Fibroblast of villous mesenchyme (primary cell): ENCODE results near the gene ANTKMT. TPM values are rescaled to one million over a fixed set of nuclear protein-coding genes. Genes with fewer than 3 reads are reported as not detected.

Experiments
- DNase-seq: peaks from one replicate; pipeline ENCODE4 v3.0.0-alpha.2; 2010; ENCODE audit warnings: low read depth
- H3K4me3 ChIP-seq: 2 replicates; pipeline ENCODE4 v1.5.1; 2011; ENCODE audit warnings: low read depth, mild to moderate bottlenecking, low read length
- total RNA-seq: library from RNA; depleted of rRNA; stranded (reverse); fragments of >200 nt; gene quantifications from 2 replicates; pipeline ENCODE4 v1.2.3, GENCODE V29; 2012
- TF ChIP-seq, protein P1 (sequence below): IDR thresholded peaks from 2 replicates; pipeline ENCODE4 v1.5.1; 2012; ENCODE audit warnings: low read depth, mild to moderate bottlenecking, low read length; ENCODE audit not compliant: insufficient read depth

ANTKMT gene
- total RNA-seq, 1 donor: 19.4 TPM

DNA sequence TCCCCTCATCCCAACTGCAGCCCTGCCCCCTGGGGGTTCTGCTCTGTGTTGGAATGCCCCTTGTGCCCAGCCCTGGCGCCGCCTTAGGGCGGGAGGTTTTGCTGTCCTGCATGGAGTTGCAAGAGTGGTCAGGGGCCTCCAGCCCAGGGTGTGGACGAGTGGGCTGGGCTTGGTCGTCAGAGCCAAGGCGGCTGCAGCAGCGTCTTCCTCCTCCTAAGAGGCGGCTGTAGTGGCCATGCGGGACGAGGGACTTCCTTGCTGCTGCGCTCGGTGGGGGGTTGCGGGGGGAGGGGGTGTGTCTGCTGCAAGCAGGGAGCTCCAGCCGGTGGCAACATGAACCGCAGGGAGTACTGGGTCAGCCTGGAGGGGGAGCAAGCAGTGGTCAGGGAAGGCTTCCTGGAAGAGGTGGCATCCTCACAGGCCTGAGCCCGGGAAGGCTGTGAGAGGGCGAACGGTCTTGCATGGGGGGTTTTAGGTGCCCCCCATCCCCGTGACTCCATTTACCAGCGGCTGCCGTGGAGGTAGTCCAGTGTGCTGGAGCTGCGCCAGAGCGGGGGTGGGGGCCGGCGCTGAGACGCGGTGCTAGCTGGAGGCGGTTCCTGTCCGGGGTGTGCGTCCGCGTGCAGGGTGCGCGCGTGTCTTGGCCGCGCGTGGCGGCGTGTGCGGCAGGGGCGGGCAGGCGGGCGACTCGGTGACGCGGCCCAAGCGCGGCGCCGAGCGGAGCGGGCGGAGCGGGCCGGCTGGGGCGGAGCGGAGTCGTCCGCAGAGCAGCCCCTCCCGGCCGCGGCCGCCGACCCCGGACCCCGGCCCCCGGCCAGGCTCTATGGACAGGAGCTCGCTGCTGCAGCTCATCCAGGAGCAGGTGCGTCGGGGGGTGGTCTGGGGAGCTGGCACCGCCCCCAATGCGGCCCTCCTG, 45.7 kb upstream of the ANTKMT start, which contains the start of gene RHBDL1:
RHBDL1 (plus strand) TSS at position 704 of the 916 bp plus-strand sequence; CDS start at position 824, 120 bp downstream.
- TF ChIP-seq, protein P1, sequence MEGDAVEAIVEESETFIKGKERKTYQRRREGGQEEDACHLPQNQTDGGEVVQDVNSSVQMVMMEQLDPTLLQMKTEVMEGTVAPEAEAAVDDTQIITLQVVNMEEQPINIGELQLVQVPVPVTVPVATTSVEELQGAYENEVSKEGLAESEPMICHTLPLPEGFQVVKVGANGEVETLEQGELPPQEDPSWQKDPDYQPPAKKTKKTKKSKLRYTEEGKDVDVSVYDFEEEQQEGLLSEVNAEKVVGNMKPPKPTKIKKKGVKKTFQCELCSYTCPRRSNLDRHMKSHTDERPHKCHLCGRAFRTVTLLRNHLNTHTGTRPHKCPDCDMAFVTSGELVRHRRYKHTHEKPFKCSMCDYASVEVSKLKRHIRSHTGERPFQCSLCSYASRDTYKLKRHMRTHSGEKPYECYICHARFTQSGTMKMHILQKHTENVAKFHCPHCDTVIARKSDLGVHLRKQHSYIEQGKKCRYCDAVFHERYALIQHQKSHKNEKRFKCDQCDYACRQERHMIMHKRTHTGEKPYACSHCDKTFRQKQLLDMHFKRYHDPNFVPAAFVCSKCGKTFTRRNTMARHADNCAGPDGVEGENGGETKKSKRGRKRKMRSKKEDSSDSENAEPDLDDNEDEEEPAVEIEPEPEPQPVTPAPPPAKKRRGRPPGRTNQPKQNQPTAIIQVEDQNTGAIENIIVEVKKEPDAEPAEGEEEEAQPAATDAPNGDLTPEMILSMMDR: no peak
- peak; percentile 42 for DNase-seq
- peak within 1 kb of the TSS; percentile 52 for H3K4me3 ChIP-seq

DNA sequence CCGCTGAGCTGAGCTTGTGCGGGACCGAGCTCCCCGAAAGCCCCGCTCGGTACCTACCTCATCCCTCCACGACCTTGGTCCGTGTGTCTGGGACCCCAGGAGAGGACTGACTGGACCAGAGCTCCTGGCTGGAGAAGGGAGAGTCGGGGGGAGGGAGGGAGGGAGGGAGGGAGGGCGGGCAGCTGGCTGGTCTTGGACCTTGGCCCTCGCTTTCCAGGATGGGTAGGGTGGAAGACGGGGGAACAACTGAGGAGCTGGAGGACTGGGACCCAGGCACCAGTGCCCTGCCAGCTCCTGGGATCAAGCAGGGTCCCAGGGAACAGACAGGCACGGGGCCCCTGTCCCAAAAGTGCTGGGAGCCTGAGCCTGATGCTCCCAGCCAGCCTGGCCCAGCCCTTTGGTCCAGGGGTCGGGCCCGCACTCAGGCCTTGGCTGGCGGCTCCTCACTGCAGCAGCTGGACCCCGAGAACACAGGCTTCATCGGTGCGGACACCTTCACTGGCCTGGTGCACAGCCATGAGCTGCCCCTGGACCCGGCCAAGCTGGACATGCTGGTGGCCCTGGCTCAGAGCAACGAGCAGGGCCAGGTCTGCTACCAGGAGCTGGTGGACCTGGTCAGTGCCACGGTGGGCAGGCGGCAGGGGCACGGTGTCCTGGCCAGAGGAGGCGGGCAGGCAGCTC, 44.9 kb upstream of the ANTKMT start:
- DNase-seq: no peak
- H3K4me3 ChIP-seq: peak overlapping the region; percentile 52
- TF ChIP-seq, protein P1: no peak

DNA sequence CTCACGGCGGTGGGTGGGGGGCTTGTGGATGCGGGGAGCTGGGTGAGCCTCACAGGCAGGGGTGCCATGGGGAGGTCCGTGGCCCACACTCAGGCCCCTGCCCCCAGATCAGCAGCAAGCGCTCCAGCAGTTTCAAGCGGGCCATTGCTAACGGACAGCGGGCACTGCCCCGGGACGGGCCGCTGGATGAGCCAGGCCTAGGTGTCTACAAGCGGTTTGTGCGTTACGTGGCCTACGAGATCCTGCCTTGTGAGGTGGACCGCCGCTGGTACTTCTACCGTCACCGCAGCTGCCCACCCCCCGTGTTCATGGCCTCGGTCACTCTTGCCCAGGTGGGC, 44.4 kb upstream of the ANTKMT start:
- no peak for DNase-seq
- TF ChIP-seq, protein P1: no peak
- no peak overlapping the region for H3K4me3 ChIP-seq

DNA sequence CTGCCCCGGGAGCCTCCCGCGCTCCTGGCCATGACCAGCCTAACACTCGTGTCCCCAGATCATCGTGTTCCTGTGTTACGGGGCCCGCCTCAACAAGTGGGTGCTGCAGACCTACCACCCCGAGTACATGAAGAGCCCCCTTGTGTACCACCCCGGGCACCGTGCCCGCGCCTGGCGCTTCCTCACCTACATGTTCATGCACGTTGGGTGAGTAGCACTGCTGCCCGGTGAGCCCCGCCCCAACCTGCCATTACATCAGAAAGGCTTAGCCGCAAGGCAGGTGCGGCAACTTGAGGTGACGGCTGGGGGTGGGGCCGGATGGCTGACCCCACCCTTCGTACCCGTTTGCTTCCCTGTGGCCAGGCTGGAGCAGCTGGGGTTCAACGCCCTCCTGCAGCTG, 44.0 kb upstream of the ANTKMT start:
- DNase-seq: no peak
- TF ChIP-seq, protein P1: no peak

DNA sequence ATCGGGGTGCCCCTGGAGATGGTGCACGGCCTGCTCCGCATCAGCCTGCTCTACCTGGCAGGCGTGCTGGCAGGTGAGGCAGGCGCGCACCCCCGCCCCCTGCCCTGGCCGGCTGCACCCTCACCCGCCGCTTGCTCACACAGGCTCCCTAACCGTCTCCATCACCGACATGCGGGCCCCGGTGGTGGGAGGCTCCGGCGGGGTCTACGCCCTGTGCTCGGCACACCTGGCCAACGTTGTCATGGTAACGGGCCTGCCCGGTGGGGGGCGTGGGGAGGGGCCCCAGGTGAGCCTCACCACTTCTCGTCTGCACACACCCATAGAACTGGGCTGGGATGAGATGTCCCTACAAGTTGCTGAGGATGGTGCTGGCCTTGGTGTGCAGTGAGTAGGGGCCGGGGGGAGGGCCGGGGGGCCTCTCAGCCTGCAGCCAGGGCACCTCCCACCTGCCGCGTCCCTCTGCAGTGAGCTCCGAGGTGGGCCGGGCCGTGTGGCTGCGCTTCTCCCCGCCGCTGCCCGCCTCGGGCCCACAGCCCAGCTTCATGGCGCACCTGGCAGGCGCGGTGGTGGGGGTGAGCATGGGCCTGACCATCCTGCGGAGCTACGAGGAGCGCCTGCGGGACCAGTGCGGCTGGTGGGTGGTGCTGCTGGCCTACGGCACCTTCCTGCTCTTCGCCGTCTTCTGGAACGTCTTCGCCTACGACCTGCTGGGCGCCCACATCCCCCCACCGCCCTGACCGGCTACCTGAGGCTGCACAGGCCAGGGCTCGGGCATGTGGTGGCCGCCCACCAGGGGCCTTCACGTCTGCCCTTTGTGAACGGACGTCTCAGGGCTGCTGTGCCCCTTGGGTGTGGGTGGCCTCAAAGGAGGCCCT, 43.4 kb upstream of the ANTKMT start:
- TF ChIP-seq, protein P1: no peak

More for the DNA sequence above, 44.0 kb upstream of the ANTKMT start:
- H3K4me3 ChIP-seq: no peak overlapping the region

DNA sequence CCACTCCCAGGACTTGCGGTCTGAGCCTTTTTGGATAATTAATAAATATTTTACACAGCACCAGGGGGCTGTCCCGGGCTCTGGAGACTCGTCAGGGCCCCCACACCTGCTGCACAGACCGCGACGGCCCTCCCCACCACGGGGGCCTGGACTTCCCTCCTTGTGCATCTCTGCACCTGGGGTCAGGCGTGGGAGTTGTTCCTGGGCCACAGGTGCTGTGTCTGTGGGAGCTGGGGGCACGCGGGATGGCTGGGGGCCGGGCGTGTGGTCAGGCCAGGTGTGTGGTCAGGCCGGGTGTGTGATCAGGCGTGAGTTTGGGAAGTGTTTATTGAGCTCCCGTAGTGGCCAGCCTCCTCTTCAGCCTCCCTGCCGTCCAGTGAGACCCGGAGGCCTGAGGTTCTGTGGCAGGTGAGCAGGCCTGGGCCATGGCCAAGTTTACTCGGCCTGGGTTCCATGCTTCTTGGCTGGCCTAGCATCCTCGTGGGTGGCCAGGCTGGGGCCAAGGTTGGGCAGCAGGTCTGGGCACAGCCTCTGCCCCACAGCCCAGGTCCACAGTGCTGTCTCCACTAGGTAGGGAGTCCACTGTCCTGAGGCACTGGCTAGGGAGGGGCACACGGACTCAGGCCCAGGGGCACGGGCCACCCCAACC, 42.6 kb upstream of the ANTKMT start:
- no peak for DNase-seq
- TF ChIP-seq, protein P1: no peak
- peak overlapping the region; percentile 67 for H3K4me3 ChIP-seq

More for the DNA sequence above, 43.4 kb upstream of the ANTKMT start:
- DNase-seq: no peak
- H3K4me3 ChIP-seq: no peak overlapping the region
